IMR-90 (cell line): ENCODE data around the gene TMEM204. TPM values are rescaled to one million over a fixed set of nuclear protein-coding genes. Genes with fewer than 3 reads are reported as not detected.

Experiments used
- ATAC-seq: fragments of 200-7000 bp; cut with Tn5 transposase; 2 replicates; pipeline ENCODE4 v1.9.1; 2020; ENCODE audit warnings: low read depth, mild to moderate bottlenecking, moderate library complexity
- BruUV-seq: library from RNA; stranded (reverse); fragments of 400-500 nt; replicated peaks from 2 replicates; lab custom pipeline; 2021; lab: Mats Ljungman, UMichigan
- CTCF ChIA-PET: fragments of 300-600 bp; formaldehyde crosslinking; extraction: SDS; loops from one replicate; lab custom pipeline; 2021; ENCODE audit warnings: antibody characterized with exemption; lab: Yijun Ruan, JAX
- POLR2A ChIA-PET: fragments of 300-600 bp; sonication (Branson Sonifier 250); formaldehyde crosslinking; loops from one replicate; lab custom pipeline; 2022; ENCODE audit warnings: antibody characterized with exemption; ENCODE audit not compliant: unreplicated experiment; lab: Charles Lee
- DNase-seq: peaks from one replicate; pipeline ENCODE4 v3.0.0; 2013
- H2AFZ ChIP-seq: replicated peaks from 2 replicates; pipeline ENCODE3; 2013; ENCODE audit warnings: low read length, mild to moderate bottlenecking; ENCODE audit not compliant: poor library complexity
- H2AK5ac ChIP-seq: 2 replicates; pipeline ENCODE4 v1.6.1; 2013; ENCODE audit warnings: low read depth, low read length, inconsistent platforms
- H2AK9ac ChIP-seq: replicated peaks from 2 replicates; pipeline ENCODE3; 2013; ENCODE audit warnings: mild to moderate bottlenecking, low read depth, low read length, moderate library complexity; ENCODE audit not compliant: poor library complexity
- H2BK120ac ChIP-seq: 2 replicates; pipeline ENCODE4 v1.6.1; 2013; ENCODE audit warnings: low read depth, low read length, inconsistent platforms
- H2BK15ac ChIP-seq: 3 replicates; pipeline ENCODE4 v1.6.1; 2013; ENCODE audit warnings: low read depth, low read length, inconsistent platforms
- H2BK20ac ChIP-seq: 2 replicates; pipeline ENCODE4 v1.6.1; 2013; ENCODE audit warnings: low read depth, mild to moderate bottlenecking, inconsistent platforms, low read length, moderate library complexity
- H2BK5ac ChIP-seq: 2 replicates; pipeline ENCODE4 v1.6.1; 2013; ENCODE audit warnings: mild to moderate bottlenecking, low read depth, low read length, inconsistent platforms; ENCODE audit not compliant: poor library complexity, severe bottlenecking
- H3K14ac ChIP-seq: replicated peaks from 2 replicates; pipeline ENCODE4 v1.6.1; 2013; ENCODE audit warnings: low read depth, low read length, inconsistent platforms
- H3K18ac ChIP-seq: 2 replicates; pipeline ENCODE4 v1.6.1; 2013; ENCODE audit warnings: low read depth, low read length, control low read depth
- H3K23ac ChIP-seq: 2 replicates; pipeline ENCODE4 v1.6.1; 2013; ENCODE audit warnings: low read depth, low read length, inconsistent platforms
- H3K27ac ChIP-seq: 2 replicates; pipeline ENCODE4 v1.5.1; 2013; ENCODE audit warnings: mild to moderate bottlenecking, control low read depth, low read length; ENCODE audit not compliant: insufficient read depth
- H3K27me3 ChIP-seq: 2 replicates; pipeline ENCODE4 v1.6.1; 2013; ENCODE audit warnings: low read length; ENCODE audit not compliant: control insufficient read depth, insufficient read depth
- H3K36me3 ChIP-seq: 2 replicates; pipeline ENCODE4 v1.6.1; 2013; ENCODE audit warnings: low read length, mixed read lengths; ENCODE audit not compliant: control insufficient read depth, insufficient read depth
- H3K4ac ChIP-seq: 2 replicates; pipeline ENCODE4 v1.6.1; 2013; ENCODE audit warnings: low read depth, low read length, inconsistent platforms
- H3K4me1 ChIP-seq: 2 replicates; pipeline ENCODE4 v1.6.1; 2013; ENCODE audit warnings: low read length, mixed read lengths; ENCODE audit not compliant: control insufficient read depth, insufficient read depth
- H3K4me2 ChIP-seq: 2 replicates; pipeline ENCODE4 v1.6.1; 2013; ENCODE audit warnings: low read depth, mild to moderate bottlenecking, control low read depth, low read length, moderate library complexity
- H3K4me3 ChIP-seq: 2 replicates; pipeline ENCODE4 v1.5.1; 2013; ENCODE audit warnings: low read depth, mild to moderate bottlenecking, control low read depth, low read length, moderate library complexity; ENCODE audit not compliant: insufficient read depth
- H3K56ac ChIP-seq: 2 replicates; pipeline ENCODE4 v1.6.1; 2013; ENCODE audit warnings: low read length, inconsistent platforms; ENCODE audit not compliant: insufficient read depth; ENCODE audit errors: extremely low read depth
- H3K79me1 ChIP-seq, 2 experiments: 2 replicates each; pipeline ENCODE4 v1.6.1; 2013; ENCODE audit warnings: low read length in 2 of 2, inconsistent platforms in 1 of 2, low read depth in 1 of 2
- H3K9ac ChIP-seq: 2 replicates; pipeline ENCODE4 v1.6.1; 2013; ENCODE audit warnings: low read depth, low read length, control low read depth
- H3K9me1 ChIP-seq: 2 replicates; pipeline ENCODE4 v1.6.1; 2013; ENCODE audit warnings: low read length, inconsistent platforms; ENCODE audit not compliant: insufficient read depth
- H3K9me3 ChIP-seq: 2 replicates; pipeline ENCODE4 v1.6.1; 2013; ENCODE audit warnings: low read length; ENCODE audit not compliant: control insufficient read depth, insufficient read depth
- H4K20me1 ChIP-seq: 2 replicates; pipeline ENCODE4 v1.6.1; 2013; ENCODE audit warnings: low read length, inconsistent platforms; ENCODE audit not compliant: insufficient read depth
- H4K5ac ChIP-seq: 2 replicates; pipeline ENCODE4 v1.6.1; 2013; ENCODE audit warnings: mild to moderate bottlenecking, low read depth, low read length, control low read depth
- H4K8ac ChIP-seq, 2 experiments: 2 replicates each; pipeline ENCODE4 v1.6.1; 2013; ENCODE audit warnings: low read depth in 2 of 2, low read length in 2 of 2, control low read depth in 1 of 2, inconsistent platforms in 1 of 2
- H4K91ac ChIP-seq: 2 replicates; pipeline ENCODE4 v1.6.1; 2013; ENCODE audit warnings: low read depth, low read length, inconsistent platforms; ENCODE audit not compliant: insufficient read depth
- MAFK ChIP-seq: IDR thresholded peaks from 2 replicates; pipeline ENCODE4 v1.6.1; 2012; ENCODE audit warnings: low read depth, low read length, improper control_type of control experiment
- RAD21 ChIP-seq: IDR thresholded peaks from 2 replicates; pipeline ENCODE4 v1.6.1; 2012; ENCODE audit warnings: low read length, improper control_type of control experiment
- USF2 ChIP-seq: fragments of 150-350 bp; IDR thresholded peaks from 2 replicates; pipeline ENCODE4 v1.6.1; 2017; ENCODE audit warnings: mild to moderate bottlenecking, antibody characterized with exemption, low read length, low read depth
- WGBS, 2 experiments: methylation state at CpG; one replicate each; pipeline versions ENCODE4 v1.1.5 to v1.1.7; 2013; ENCODE audit warnings: missing lambda C conversion rate in 2 of 2; ENCODE audit not compliant: insufficient read length in 1 of 2; ENCODE audit errors: extremely low coverage in 2 of 2; 5-methylcytosine and 5-hydroxymethylcytosine counted together
- dilution Hi-C: fragments of 300-500 bp; cut with HindIII; formaldehyde crosslinking; loops from one replicate; pipeline ENCODE4 v1.14.3; 2018; ENCODE audit warnings: low sequenced_read_pairs; ENCODE audit not compliant: unreplicated experiment
- in situ Hi-C: fragments of 300-500 bp; cut with MboI; formaldehyde crosslinking; loops from 3 replicates; pipeline ENCODE4 v1.14.3; 2019; ENCODE audit warnings: low sequenced_read_pairs, inconsistent platforms, mixed read lengths
- intact Hi-C: fragments of 100-400 bp; cut with micrococcal nuclease; formaldehyde crosslinking; loops from 2 replicates; pipeline ENCODE4 v1.10.0; 2022
- polyA plus RNA-seq, 3 experiments: library from polyadenylated mRNA; depleted of rRNA; stranded (reverse); fragments of >200 nt; gene quantifications; 2 replicates each; pipeline ENCODE4 v1.2.3, GENCODE V29; 2012; ENCODE audit warnings: low replicate concordance in 1 of 3
- total RNA-seq: library from RNA; depleted of rRNA; stranded (reverse); fragments of >200 nt; gene quantifications from 2 replicates; pipeline ENCODE4 v1.2.3, GENCODE V29; 2012

The TMEM204 gene
- total and polyA plus RNA-seq, 2 of the 4 experiments (the other 2 are of a cell fraction): 7.0 to 12.3 TPM

- H3K14ac ChIP-seq: no peak overlapping the region
- H3K9me1 ChIP-seq: 0 out of 2 replicates have a peak, but pooled peaks cover 4% of the 10 kb centered on the region
- no peaks in the 10 kb centered on the region for H4K20me1 ChIP-seq
- no peak overlapping the region for H2AK5ac ChIP-seq
- no peak for TF ChIP-seq RAD21
- no peak for TF ChIP-seq MAFK
- no peak for TF ChIP-seq USF2
- no TSS peak for BruUV-seq
- no peak overlapping the region for H3K18ac ChIP-seq
- intact Hi-C loops: no loop called here
- H3K56ac ChIP-seq: no peak overlapping the region
- no peak overlapping the region for H2AK9ac ChIP-seq
- peaks cover 6 to 35% of the 10 kb centered on the region in 2 experiments; a peak in 3 of 4 replicates for H3K79me1 ChIP-seq
- ATAC-seq (no peak; the same call in 1 of the 2 replicates), DNase-seq (no peak)
- no peaks in the 10 kb centered on the region for H3K9me3 ChIP-seq
- no peak overlapping the region for H4K5ac ChIP-seq
- H3K4me1 ChIP-seq: peaks cover 3% of the 10 kb centered on the region; the same call in 1 of the 2 replicates
- peaks cover 11% of the 10 kb centered on the region; the same call in 1 of the 2 replicates for H3K36me3 ChIP-seq
- in situ Hi-C loops: no loop called here
- no peak overlapping the region for H4K8ac ChIP-seq
- no peak overlapping the region for H2BK120ac ChIP-seq
- no peak overlapping the region for H3K4ac ChIP-seq
- ChIA-PET CTCF (no interaction called here), POLR2A (no interaction called here)
- H3K27ac ChIP-seq: no peak overlapping the region
- dilution Hi-C loops: no loop called here
- 86% methylated on average over 1 of the region's 5 CpGs; no CpG with 5 or more reads in 1 of the 2 experiments for WGBS, 2 experiments
- H4K91ac ChIP-seq: no peak overlapping the region
- no peak overlapping the region for H2BK5ac ChIP-seq
- no peak overlapping the region for H3K9ac ChIP-seq
- no peak overlapping the region for H2BK20ac ChIP-seq
- H2BK15ac ChIP-seq: no peak overlapping the region
- no peak overlapping the region for H3K4me3 ChIP-seq
- no peaks in the 10 kb centered on the region for H3K27me3 ChIP-seq
- H3K23ac ChIP-seq: no peak overlapping the region
- H3K4me2 ChIP-seq: no peak overlapping the region
- no peak overlapping the region for H2AFZ ChIP-seq
These were observed 14.8 kb downstream of the TMEM204 start for GRCh38 chr16:1548233-1548632.
